GM19351 (cell line): Measurements from ENCODE around the gene NAV3.
"Not testable (repeated sequence)": the region's sequence is repeated elsewhere in the genome, so short reads cannot be mapped to it uniquely, and the experiment has no call there.

Experiments used
- ATAC-seq: cut with Tn5 transposase; IDR thresholded peaks from one replicate; pipeline ENCODE4 v1.9.1; 2021; ENCODE audit warnings: mild to moderate bottlenecking, moderate library complexity; ENCODE audit not compliant: unreplicated experiment

Gene NAV3

DNA sequence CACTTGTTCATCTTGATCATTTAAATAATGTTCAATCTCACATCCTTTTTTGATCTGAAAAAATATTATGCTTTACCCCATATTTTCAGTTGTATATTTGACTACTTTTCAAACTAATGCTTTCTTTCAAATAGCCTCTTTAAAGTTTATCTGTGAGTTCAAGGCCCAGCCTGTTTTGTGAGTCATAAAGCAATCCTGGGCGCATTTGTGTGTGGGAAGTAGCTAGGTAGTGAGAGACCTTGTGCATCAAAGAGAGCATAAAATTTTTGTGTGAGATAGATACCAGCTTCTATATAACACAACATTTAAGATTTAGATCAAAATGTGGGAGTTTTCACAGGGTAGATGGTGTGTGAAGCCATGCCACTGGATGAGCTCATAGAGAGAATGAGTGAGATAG is 405.6 kb downstream of the NAV3 start:
- no peak for ATAC-seq

DNA sequence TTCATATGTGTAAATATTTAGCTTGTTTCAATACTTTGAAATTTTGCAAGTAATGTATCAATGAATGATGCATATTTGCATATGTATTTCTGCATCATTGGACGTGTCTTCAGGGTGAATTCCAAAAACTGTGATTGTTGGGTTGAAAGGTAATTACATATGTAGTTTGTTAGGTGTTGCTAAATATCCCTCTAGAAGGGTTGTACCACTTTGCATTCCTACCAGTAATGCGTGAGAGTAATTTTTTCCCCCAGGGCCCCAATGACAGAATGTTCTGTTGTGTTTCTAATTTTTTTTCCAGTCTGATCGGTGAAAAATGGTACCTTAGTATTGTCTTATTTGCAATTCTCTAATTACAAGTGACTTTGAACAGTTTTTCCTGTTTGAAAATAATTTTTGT is 408.9 kb downstream of the NAV3 start:
- no peak for ATAC-seq

DNA sequence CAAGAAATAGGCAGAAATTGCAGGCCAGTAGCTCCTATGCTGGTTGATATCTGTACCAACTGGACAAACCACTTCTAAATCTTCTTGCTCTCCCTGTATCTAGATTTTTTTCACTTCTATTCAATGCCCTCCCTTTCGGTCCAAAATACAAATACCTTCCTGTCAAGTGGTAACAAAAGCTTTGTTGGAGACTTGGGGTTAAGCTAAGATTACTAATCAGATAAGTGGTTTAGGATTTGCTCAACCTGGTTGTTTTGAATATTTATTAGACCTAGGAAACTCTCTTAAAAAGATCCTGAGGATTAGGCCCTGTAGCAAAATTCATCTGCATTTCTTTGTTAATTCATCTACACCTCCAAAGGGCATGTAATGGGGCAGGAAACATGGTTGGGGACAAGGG is 410.1 kb downstream of the NAV3 start:
- ATAC-seq: no peak

DNA sequence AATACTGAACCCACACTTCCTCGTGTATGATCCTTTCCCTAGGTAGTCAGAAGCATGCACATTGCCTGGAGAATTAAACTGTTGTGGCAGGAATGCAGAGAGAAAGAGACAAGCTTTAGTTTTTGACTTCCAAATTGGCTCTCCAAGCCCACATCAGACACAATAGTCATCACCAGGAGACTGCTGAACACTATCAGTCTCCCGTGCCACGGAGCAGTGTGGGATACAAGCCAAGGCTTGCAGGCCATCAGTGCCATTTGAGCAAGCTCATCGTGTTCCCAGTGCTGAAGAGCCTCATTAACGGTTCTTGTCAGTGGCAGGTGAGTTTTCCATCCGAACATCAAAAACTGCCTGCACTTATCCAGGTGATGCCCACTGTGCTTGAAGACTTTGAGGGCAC is 410.8 kb downstream of the NAV3 start:
- ATAC-seq: no peak

DNA sequence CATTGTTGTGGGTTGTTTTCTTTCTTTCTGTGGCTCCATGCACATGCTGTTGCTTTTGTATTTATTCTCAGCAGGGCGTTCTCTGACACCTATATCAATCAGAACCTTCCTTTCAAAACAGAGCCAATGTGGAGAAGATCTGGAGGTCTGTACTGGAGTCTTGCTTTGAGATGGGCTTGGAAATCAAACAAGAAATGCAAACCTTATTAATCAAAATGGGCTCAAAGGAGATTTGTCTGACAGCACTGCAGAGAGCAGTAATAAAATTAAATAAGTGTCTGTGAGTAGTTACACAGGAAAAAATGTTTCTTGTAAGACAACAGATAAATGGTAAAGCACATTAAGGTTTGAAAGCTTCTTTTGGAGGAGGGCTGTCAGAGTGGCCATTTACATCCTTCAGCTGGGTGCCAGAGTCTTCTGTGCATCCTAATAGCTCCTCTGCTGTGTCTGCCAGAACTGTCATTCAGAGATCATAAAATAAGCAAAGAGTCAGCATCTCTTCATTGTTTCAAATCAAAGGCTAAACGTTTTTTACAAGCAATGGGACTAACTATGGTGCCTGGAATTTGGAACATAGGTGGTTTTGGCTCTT is 414.3 kb downstream of the NAV3 start:
- ATAC-seq: no peak

DNA sequence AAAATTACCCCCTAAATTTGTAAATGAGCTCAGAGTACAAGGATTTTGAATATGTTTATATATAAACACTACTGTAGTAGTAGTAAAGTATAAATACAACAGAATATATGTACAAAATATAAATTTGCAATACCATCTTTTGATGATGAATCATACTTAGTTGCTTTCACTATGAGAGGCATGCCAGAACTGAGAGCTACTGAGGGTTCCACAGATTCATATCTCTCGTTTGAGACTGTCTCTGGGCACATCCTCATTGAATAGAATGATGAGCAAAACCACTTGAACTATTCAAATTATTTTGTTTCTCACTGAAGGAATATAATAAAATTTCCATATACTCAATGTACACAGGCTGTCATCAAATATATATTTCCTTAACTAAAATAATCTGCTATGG is 417.6 kb downstream of the NAV3 start:
- no peak for ATAC-seq

DNA sequence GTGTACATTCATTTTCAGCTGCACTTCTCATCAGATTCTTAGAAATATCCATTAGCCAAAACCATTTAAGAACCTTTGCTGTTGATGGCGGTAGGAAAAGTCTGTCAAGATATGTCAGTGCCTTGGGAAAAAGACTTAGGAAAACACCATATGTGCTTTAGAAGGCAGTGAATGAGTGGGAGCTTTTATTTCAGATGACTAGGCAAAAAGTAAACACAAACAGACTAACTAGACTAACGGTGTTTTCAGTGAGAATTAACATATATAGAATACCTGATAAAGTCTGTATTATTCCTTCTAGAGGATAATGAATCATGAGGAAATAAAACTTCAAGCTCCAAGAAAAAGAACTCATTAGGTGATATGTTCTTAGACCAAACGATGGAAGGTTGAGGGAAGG is 418.9 kb downstream of the NAV3 start:
- no peak for ATAC-seq

DNA sequence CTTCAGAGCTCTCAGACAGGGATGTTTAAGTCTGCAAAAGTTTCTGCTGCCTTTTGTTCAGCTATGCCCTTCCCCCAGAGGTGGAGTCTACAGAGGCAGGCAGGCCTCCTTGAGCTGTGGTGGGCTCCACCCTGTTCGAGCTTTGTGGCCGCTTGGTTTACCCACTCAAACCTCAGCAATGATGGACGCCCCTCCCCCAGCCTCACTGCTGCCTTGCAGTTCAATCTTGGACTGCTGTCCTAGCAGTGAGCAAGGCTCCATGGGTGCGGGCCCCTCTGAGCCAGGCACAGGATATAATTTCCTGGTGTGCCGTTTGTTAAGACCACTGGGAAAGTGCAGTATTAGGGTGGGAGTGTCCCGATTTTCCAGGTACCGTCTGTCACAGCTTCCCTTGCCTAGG is 427.0 kb downstream of the NAV3 start:
- not testable (repeated sequence) for ATAC-seq

DNA sequence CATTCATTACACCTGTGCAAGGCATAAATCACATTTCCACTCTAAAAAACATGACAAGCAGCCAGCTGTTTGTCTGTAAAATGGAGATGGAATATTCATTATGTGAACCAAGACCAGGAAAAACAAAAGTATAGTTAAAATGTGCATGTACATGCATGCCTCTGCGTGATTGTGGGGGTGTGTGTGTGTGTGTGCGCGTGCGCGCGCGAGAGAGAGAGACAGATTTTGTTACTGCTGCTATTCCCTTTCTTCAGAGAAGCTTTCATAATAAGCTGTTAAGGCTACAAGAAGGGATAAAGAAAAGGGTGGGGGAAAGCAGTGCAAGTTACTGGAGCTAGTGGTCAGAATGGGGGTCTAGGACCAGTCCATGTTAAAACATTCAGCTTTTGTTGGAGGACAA is 430.3 kb downstream of the NAV3 start:
- no peak for ATAC-seq

DNA sequence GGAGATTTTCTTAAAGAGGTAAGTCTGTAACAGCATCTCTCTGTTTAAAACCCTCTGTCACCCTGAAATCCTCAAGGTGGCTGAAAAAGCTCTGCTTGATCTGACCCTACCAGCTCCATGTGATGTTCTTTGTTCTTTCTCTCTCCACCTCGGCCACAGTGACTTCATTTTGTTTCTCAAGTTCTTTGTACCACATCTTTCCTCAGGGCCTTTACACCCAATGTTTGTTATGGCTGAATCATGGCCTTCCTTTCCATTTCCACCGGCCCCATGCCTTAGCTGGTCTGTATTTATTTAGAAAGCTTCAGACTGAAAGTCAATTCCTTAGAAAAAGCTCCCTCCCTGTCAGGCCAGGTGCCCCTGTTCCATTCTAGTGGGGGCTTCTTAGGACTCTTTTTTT is 431.2 kb downstream of the NAV3 start:
- ATAC-seq: no peak
